Ovary (tissue), 9 donors: Measurements from ENCODE around the gene FAM153A. TPM values are rescaled to one million over a fixed set of nuclear protein-coding genes. Genes with fewer than 3 reads are reported as not detected.
"Not testable (repeated sequence)": the region's sequence is repeated elsewhere in the genome, so short reads cannot be mapped to it uniquely, and the experiment has no call there.

Experiments used
- DNase-seq, 5 donors: peaks; one replicate each; pipeline ENCODE4 v3.0.0-alpha.2; 2019 to 2020
- H3K27ac ChIP-seq, 2 donors: fragments of 200-600 bp; one replicate each; pipeline versions ENCODE4 v1.5.1 to v1.8.0; 2019 to 2022
- H3K27me3 ChIP-seq: fragments of 200-600 bp; one replicate; pipeline ENCODE4 v1.8.0; 2022
- H3K36me3 ChIP-seq: fragments of 200-600 bp; sonication (generic); one replicate; pipeline ENCODE4 v1.5.1; 2019
- H3K4me1 ChIP-seq: one replicate; pipeline ENCODE4 v1.8.1; 2013; ENCODE audit warnings: mild to moderate bottlenecking, moderate library complexity; ENCODE audit not compliant: insufficient read depth
- H3K4me3 ChIP-seq: fragments of 200-600 bp; sonication (generic); one replicate; pipeline ENCODE4 v1.5.1; 2017
- H3K9me3 ChIP-seq, 2 donors: fragments of 200-600 bp in 1 of 2; sonication (generic) in 1 of 2; one replicate each; pipeline versions ENCODE4 v1.5.1 to v1.8.1; 2013 to 2019; ENCODE audit warnings: mild to moderate bottlenecking in 1 of 2, moderate library complexity in 1 of 2
- WGBS, 3 donors: extraction: QIAGEN DNeasy Blood & Tissue Kit in 1 of 3; methylation state at CpG; one replicate each; pipeline versions ENCODE4 v1.1.5 to v1.1.7; 2013 to 2017; 5-methylcytosine and 5-hydroxymethylcytosine counted together
- intact Hi-C, 4 donors: fragments of 100-400 bp; cut with DNase I; formaldehyde crosslinking; loops; one replicate each; pipeline versions ENCODE4 v1.11.0 to v1.15.1; 2022 to 2023
- polyA plus RNA-seq, 2 donors: library from polyadenylated mRNA; stranded (reverse); fragments of 200-250 nt in 1 of 2; fragments of 350-450 nt in 1 of 2; fragmentation: Illumina TruSeq in 1 of 2; extraction: RNeasy Lipid Tissue Mini Kit (QIAGEN cat#74804) in 1 of 2; gene quantifications; one replicate each; pipeline ENCODE4 v1.2.3, GENCODE V29; 2013 to 2014
- total RNA-seq, 7 donors: library from RNA; depleted of rRNA in 2 of 7; stranded (reverse); fragments of >200 nt in 2 of 7; fragmentation: NEBNext Ultra II Directional in 3 of 7; extraction: Animal tissue kit (Norgen Biotek cat#: 25700) in 3 of 7; gene quantifications; one replicate each; pipeline versions ENCODE4 v1.1.0 to v1.2.4, GENCODE V29; 2016 to 2023
- donor health status: DM: no; HTN: no; CAD: no; lungs with moderate emphysema.
- donor health status: DM: no; HTN: no; CAD: no.
- donor health status: Bipolar disorder and iron deficiency.
- donor health status: DM: yes; HTN: yes; CAD: no.
- donor health status: DM: no; HTN: no; CAD: no.
- donor health status: DM: yes; HTN: yes; CAD: no.

FAM153A gene
- total and polyA plus RNA-seq, 9 donors, result 1.2 to 33.8 (median 5.2) TPM

DNA sequence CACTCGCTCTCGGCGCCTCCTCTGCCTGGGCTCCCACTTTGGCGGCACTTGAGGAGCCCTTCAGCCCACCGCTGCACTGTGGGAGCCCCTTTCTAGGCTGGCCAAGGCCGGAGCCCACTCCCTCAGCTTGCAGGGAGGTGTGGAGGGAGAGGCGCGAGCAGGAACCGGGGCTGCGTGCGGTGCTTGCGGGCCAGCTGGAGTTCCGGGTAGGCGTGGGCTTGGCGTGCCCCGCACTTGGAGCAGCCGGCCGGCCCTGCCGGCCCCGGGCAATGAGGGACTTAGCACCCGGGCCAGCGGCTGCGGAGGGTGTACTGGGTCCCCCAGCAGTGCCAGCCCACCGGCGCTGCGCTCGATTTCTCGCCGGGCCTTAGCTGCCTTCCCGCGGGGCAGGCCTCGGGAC is 94.6 kb downstream of the FAM153A start:
- H3K27ac ChIP-seq, H3K9me3 ChIP-seq, H3K36me3 ChIP-seq, DNase-seq, intact Hi-C loops, H3K27me3 ChIP-seq, H3K4me1 ChIP-seq, H3K4me3 ChIP-seq: not testable (repeated sequence)
- WGBS, 3 donors, result 94 to 98% (median 96%) methylated on average over 5 to 18 of the region's 32 CpGs

DNA sequence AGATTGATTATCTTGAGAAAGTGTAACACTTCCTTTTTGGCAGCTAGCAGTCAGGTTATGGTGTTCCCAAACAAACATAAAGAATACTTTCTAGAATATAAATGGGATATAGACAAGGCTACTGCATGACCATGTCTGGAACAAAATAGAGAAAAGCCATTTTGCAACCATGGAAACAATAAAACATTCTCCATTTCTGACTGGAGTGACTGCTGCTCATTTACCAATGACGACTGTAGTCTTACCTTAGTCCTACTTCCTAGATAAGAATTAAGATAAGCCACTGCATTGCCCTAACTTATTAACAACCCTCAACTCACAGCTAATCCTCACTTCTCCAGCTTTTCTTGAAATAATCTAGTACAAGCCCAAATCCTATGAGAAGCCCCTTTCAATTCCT is 100.8 kb downstream of the FAM153A start:
- H3K27me3 ChIP-seq, H3K4me1 ChIP-seq, H3K4me3 ChIP-seq, DNase-seq, intact Hi-C loops, H3K36me3 ChIP-seq, H3K9me3 ChIP-seq, H3K27ac ChIP-seq: not testable (repeated sequence)
- WGBS, 3 donors, result 38 to 88% (median 61%) methylated on average over 1 of the region's 1 CpG

Other genes starting within 250 kb of the FAM153A start
- gene FAM193B, start 228.3 kb downstream of the FAM153A start, total RNA-seq, result 10 to 100 TPM; 50.2 to 77.6 (median 64.3) TPM
- 10 to 100 TPM; 14.8 to 77.3 TPM for gene FAM193B, start 228.3 kb downstream of the FAM153A start, polyA plus RNA-seq
- 100 to 1,000 TPM in 2 of 7 donors, 10 to 100 TPM in 5; 54.0 to 112 (median 80.7) TPM for gene TMED9, start 190.7 kb downstream of the FAM153A start, total RNA-seq
- gene TMED9, start 190.7 kb downstream of the FAM153A start, polyA plus RNA-seq, result 10 to 100 TPM; 68.5 to 80.3 TPM
- gene B4GALT7, start 182.8 kb downstream of the FAM153A start, total RNA-seq, result 10 to 100 TPM; 18.0 to 40.0 (median 27.2) TPM
- 10 to 100 TPM in 1 of 2 donors, 1 to 10 TPM in 1; 8.5 to 28.7 TPM for gene B4GALT7, start 182.8 kb downstream of the FAM153A start, polyA plus RNA-seq
- not detected for gene PROP1, start 213.3 kb upstream of the FAM153A start, total RNA-seq
- gene PROP1, start 213.3 kb upstream of the FAM153A start, polyA plus RNA-seq, result not detected